ENCODE data around the gene RCVRN.

The RCVRN gene

GRCh38 chr17:9911089-9911488 is 6.0 kb upstream of the RCVRN start:
- Histone ChIP-seq H3K4me3 (ENCODE audit: low read depth, low read length) (no peak overlapping the region), H3K9me3 (ENCODE audit: control insufficient read depth, insufficient read depth, low read depth, low read length) (no peaks in the 10 kb centered on the region), H3K4me1 (ENCODE audit: control insufficient read depth, insufficient read depth, low read length) (no peaks in the 10 kb centered on the region), H3K27ac (ENCODE audit: extremely low read depth, low read depth, low read length) (no peak overlapping the region), H3K36me3 (ENCODE audit: control insufficient read depth in 2 of 2, insufficient read depth in 1 of 2, low read length in 2 of 2) (no peaks in the 10 kb centered on the region)
- TF ChIP-seq ZIC2 (tag by site-specific recombination; IDR thresholded peaks at IDR 0.05) (no peak), KLF9 (tag by site-specific recombination; IDR thresholded peaks at IDR 0.05; ENCODE audit: low read depth) (no peak), ZNF629 (tag by site-specific recombination; IDR thresholded peaks at IDR 0.05) (no peak), HOXC10 (CRISPR knock-in tag; IDR thresholded peaks at IDR 0.05) (no peak), MYNN (tag by site-specific recombination; IDR thresholded peaks at IDR 0.05; ENCODE audit: borderline replicate concordance) (no peak), KLF10 (tag by site-specific recombination; IDR thresholded peaks at IDR 0.05) (no peak), ZSCAN30 (tag by site-specific recombination; IDR thresholded peaks at IDR 0.05) (no peak), ZNF354C (tag by site-specific recombination; IDR thresholded peaks at IDR 0.05; ENCODE audit: borderline replicate concordance, low read depth) (no peak), ZNF184 (tag by site-specific recombination; IDR thresholded peaks at IDR 0.05) (no peak), KLF7 (tag by site-specific recombination; IDR thresholded peaks at IDR 0.05; ENCODE audit: borderline replicate concordance) (no peak), ZNF223 (tag by site-specific recombination; IDR thresholded peaks at IDR 0.05) (no peak), ZNF510 (tag by site-specific recombination; IDR thresholded peaks at IDR 0.05; ENCODE audit: insufficient replicate concordance) (no peak), ZNF76 (tag by site-specific recombination; IDR thresholded peaks at IDR 0.05; ENCODE audit: borderline replicate concordance, low read depth) (no peak), ZNF843 (tag by site-specific recombination; IDR thresholded peaks at IDR 0.05) (no peak), SP2 (tag by site-specific recombination; IDR thresholded peaks at IDR 0.05) (no peak), PRDM2 (tag by site-specific recombination; IDR thresholded peaks at IDR 0.05; ENCODE audit: borderline replicate concordance) (no peak), ELK4 (IDR thresholded peaks at IDR 0.05; ENCODE audit: borderline replicate concordance, low read depth, low read length) (no peak)
- TF ChIP-seq, protein P1, sequence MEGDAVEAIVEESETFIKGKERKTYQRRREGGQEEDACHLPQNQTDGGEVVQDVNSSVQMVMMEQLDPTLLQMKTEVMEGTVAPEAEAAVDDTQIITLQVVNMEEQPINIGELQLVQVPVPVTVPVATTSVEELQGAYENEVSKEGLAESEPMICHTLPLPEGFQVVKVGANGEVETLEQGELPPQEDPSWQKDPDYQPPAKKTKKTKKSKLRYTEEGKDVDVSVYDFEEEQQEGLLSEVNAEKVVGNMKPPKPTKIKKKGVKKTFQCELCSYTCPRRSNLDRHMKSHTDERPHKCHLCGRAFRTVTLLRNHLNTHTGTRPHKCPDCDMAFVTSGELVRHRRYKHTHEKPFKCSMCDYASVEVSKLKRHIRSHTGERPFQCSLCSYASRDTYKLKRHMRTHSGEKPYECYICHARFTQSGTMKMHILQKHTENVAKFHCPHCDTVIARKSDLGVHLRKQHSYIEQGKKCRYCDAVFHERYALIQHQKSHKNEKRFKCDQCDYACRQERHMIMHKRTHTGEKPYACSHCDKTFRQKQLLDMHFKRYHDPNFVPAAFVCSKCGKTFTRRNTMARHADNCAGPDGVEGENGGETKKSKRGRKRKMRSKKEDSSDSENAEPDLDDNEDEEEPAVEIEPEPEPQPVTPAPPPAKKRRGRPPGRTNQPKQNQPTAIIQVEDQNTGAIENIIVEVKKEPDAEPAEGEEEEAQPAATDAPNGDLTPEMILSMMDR (tag by site-specific recombination; IDR thresholded peaks at IDR 0.05): no peak
- CTCF ChIA-PET: interaction anchor here (3.2 kb wide), 1 partner anchor 18 kb away, joined by 7 read pairs; no protein-coding TSS in a partner anchor
- POLR2A ChIA-PET: no interaction called here
